SK-N-SH treated with all-trans-retinoic acid at 6 μM for 48 hours (cell line): ENCODE results near the gene TNS1.

ENCODE experiments used
- CREB5 ChIP-seq: fragments of 250-450 bp; sonication (Bioruptor Pico); IDR thresholded peaks from 2 replicates; pipeline ENCODE4 v1.5.1; 2020; ENCODE audit warnings: low read depth, mild to moderate bottlenecking, moderate library complexity
- GLIS3 ChIP-seq: fragments of 250-450 bp; sonication (Bioruptor Pico); IDR thresholded peaks from 2 replicates; pipeline ENCODE4 v1.5.0; 2020; ENCODE audit warnings: mild to moderate bottlenecking, moderate library complexity
- ISL1 ChIP-seq: fragments of 250-450 bp; sonication (Bioruptor Pico); IDR thresholded peaks from 2 replicates; pipeline ENCODE4 v2.1.2; 2022; ENCODE audit warnings: mild to moderate bottlenecking, moderate library complexity
- RARB ChIP-seq: fragments of 250-450 bp; sonication (Bioruptor Pico); IDR thresholded peaks from 2 replicates; pipeline ENCODE4 v1.8.0; 2021; ENCODE audit warnings: mild to moderate bottlenecking, moderate library complexity
- ZC3H10 ChIP-seq: fragments of 250-450 bp; sonication (Bioruptor Pico); IDR thresholded peaks from 2 replicates; pipeline ENCODE4 v1.5.1; 2021; ENCODE audit warnings: mild to moderate bottlenecking, moderate library complexity
- ZFP3 ChIP-seq: fragments of 250-450 bp; sonication (Bioruptor Pico); IDR thresholded peaks from 2 replicates; pipeline ENCODE4 v1.5.0; 2020; ENCODE audit warnings: mild to moderate bottlenecking, moderate library complexity
- ZNF565 ChIP-seq: fragments of 450-650 bp; formaldehyde crosslinking; conservative IDR thresholded peaks from 2 replicates; pipeline ENCODE4 v1.5.0; 2020; ENCODE audit warnings: low read depth, mild to moderate bottlenecking, moderate library complexity
- ZNF70 ChIP-seq: fragments of 450-650 bp; formaldehyde crosslinking; IDR thresholded peaks from 2 replicates; pipeline ENCODE4 v1.5.0; 2020; ENCODE audit warnings: mild to moderate bottlenecking, moderate library complexity
- TF ChIP-seq, protein P1 (sequence below): fragments of 250-450 bp; sonication (Bioruptor Pico); IDR thresholded peaks from 2 replicates; pipeline ENCODE4 v1.8.0; 2020; ENCODE audit warnings: mild to moderate bottlenecking, moderate library complexity, borderline replicate concordance

DNA sequence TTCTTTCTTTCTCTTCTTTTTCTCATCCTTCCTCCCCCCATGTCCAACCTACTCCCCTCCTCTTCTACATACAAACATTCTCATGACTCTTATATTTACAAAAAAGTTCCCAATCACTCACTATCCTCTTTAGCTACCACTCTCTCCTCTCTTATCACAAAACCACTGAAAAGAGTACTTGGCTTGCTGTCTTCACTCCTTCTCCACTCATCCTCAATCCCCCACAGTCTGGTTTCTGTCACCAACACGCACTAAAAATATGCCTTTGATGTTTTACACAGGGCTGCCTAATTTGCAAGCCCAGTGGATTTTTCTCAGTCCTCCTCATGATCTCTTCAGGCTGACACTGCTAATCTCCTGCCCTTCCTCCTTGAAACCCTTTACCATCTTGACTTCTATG, 159.5 kb downstream of the TNS1 start:
- TF ChIP-seq, protein P1, sequence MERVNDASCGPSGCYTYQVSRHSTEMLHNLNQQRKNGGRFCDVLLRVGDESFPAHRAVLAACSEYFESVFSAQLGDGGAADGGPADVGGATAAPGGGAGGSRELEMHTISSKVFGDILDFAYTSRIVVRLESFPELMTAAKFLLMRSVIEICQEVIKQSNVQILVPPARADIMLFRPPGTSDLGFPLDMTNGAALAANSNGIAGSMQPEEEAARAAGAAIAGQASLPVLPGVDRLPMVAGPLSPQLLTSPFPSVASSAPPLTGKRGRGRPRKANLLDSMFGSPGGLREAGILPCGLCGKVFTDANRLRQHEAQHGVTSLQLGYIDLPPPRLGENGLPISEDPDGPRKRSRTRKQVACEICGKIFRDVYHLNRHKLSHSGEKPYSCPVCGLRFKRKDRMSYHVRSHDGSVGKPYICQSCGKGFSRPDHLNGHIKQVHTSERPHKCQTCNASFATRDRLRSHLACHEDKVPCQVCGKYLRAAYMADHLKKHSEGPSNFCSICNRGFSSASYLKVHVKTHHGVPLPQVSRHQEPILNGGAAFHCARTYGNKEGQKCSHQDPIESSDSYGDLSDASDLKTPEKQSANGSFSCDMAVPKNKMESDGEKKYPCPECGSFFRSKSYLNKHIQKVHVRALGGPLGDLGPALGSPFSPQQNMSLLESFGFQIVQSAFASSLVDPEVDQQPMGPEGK: no peak
- TF ChIP-seq ZNF70 (CRISPR knock-in tag) (no peak), ZFP3 (CRISPR knock-in tag) (no peak), ZNF565 (no peak), ISL1 (CRISPR knock-in tag) (no peak), CREB5 (CRISPR knock-in tag) (no peak), ZC3H10 (CRISPR knock-in tag) (no peak), GLIS3 (CRISPR knock-in tag) (no peak), RARB (no peak)
